HEK293 (cell line): ENCODE measurements around the gene EVI5L.
A peak's percentile ranks its signal among the peaks of the same experiment; 100 is the strongest.

Source experiments
- CTCF ChIP-seq: fragments of 450-650 bp; formaldehyde crosslinking; IDR thresholded peaks from 2 replicates; pipeline ENCODE4 v1.5.1; 2016; ENCODE audit warnings: missing biosample characterization, missing genetic modification characterization
- GFI1B ChIP-seq: fragments of 450-650 bp; formaldehyde crosslinking; IDR thresholded peaks from 2 replicates; pipeline ENCODE4 v1.5.1; 2016; ENCODE audit warnings: missing biosample characterization, missing genetic modification characterization
- GLI4 ChIP-seq: fragments of 450-650 bp; formaldehyde crosslinking; IDR thresholded peaks from 2 replicates; pipeline ENCODE4 v1.5.1; 2016; ENCODE audit warnings: missing biosample characterization, missing genetic modification characterization
- OVOL3 ChIP-seq: fragments of 450-650 bp; formaldehyde crosslinking; IDR thresholded peaks from 2 replicates; pipeline ENCODE4 v1.5.1; 2016; ENCODE audit warnings: missing biosample characterization, missing genetic modification characterization
- PRDM10 ChIP-seq: fragments of 450-650 bp; formaldehyde crosslinking; IDR thresholded peaks from 2 replicates; pipeline ENCODE4 v1.5.1; 2016; ENCODE audit warnings: missing biosample characterization, missing genetic modification characterization
- SCRT1 ChIP-seq: fragments of 450-650 bp; formaldehyde crosslinking; IDR thresholded peaks from 2 replicates; pipeline ENCODE4 v1.5.1; 2016; ENCODE audit warnings: missing biosample characterization, missing genetic modification characterization, borderline replicate concordance
- SP7 ChIP-seq: fragments of 450-650 bp; formaldehyde crosslinking; IDR thresholded peaks from 2 replicates; pipeline ENCODE4 v1.5.1; 2016; ENCODE audit warnings: missing biosample characterization, missing genetic modification characterization
- TCF7L2 ChIP-seq: IDR thresholded peaks from 2 replicates; pipeline ENCODE4 v1.6.1; 2011; ENCODE audit warnings: low read depth, mild to moderate bottlenecking, inconsistent platforms, low read length, moderate library complexity, borderline replicate concordance
- TRIM28 ChIP-seq: IDR thresholded peaks from 2 replicates; pipeline ENCODE4 v1.6.1; 2011; ENCODE audit warnings: low read length, control low read depth, borderline replicate concordance
- YY1 ChIP-seq: fragments of 450-650 bp; formaldehyde crosslinking; IDR thresholded peaks from 2 replicates; pipeline ENCODE4 v1.5.1; 2018; ENCODE audit warnings: missing biosample characterization, missing genetic modification characterization
- ZBTB20 ChIP-seq: fragments of 450-650 bp; formaldehyde crosslinking; IDR thresholded peaks from 2 replicates; pipeline ENCODE4 v1.5.1; 2016; ENCODE audit warnings: missing biosample characterization, missing genetic modification characterization
- ZFHX2 ChIP-seq: fragments of 450-650 bp; formaldehyde crosslinking; conservative IDR thresholded peaks from 2 replicates; pipeline ENCODE4 v1.5.1; 2016; ENCODE audit warnings: missing biosample characterization, missing genetic modification characterization
- ZFP41 ChIP-seq: fragments of 450-650 bp; formaldehyde crosslinking; IDR thresholded peaks from 2 replicates; pipeline ENCODE4 v1.5.1; 2016; ENCODE audit warnings: missing biosample characterization, missing genetic modification characterization, borderline replicate concordance
- ZNF10 ChIP-seq: fragments of 450-650 bp; formaldehyde crosslinking; IDR thresholded peaks from 2 replicates; pipeline ENCODE4 v1.5.1; 2017; ENCODE audit warnings: missing biosample characterization, missing genetic modification characterization
- ZNF169 ChIP-seq: fragments of 450-650 bp; formaldehyde crosslinking; IDR thresholded peaks from 2 replicates; pipeline ENCODE4 v1.5.1; 2016; ENCODE audit warnings: missing biosample characterization, missing genetic modification characterization
- ZNF18 ChIP-seq: fragments of 450-650 bp; formaldehyde crosslinking; IDR thresholded peaks from 2 replicates; pipeline ENCODE4 v1.5.1; 2016; ENCODE audit warnings: missing biosample characterization, missing genetic modification characterization
- ZNF223 ChIP-seq: fragments of 450-650 bp; formaldehyde crosslinking; IDR thresholded peaks from 2 replicates; pipeline ENCODE4 v1.5.1; 2016; ENCODE audit warnings: missing biosample characterization, missing genetic modification characterization
- ZNF362 ChIP-seq: fragments of 450-650 bp; formaldehyde crosslinking; IDR thresholded peaks from 2 replicates; pipeline ENCODE4 v1.5.1; 2016; ENCODE audit warnings: missing biosample characterization, missing genetic modification characterization
- ZNF398 ChIP-seq: fragments of 450-650 bp; formaldehyde crosslinking; IDR thresholded peaks from 2 replicates; pipeline ENCODE4 v1.5.1; 2017; ENCODE audit warnings: missing biosample characterization, missing genetic modification characterization
- ZNF600 ChIP-seq: fragments of 450-650 bp; formaldehyde crosslinking; IDR thresholded peaks from 2 replicates; pipeline ENCODE4 v1.5.1; 2016; ENCODE audit warnings: missing biosample characterization, missing genetic modification characterization
- ZNF624 ChIP-seq: fragments of 450-650 bp; formaldehyde crosslinking; IDR thresholded peaks from 2 replicates; pipeline ENCODE4 v1.5.1; 2017; ENCODE audit warnings: missing biosample characterization, missing genetic modification characterization
- ZNF654 ChIP-seq: fragments of 450-650 bp; formaldehyde crosslinking; IDR thresholded peaks from 2 replicates; pipeline ENCODE4 v1.5.1; 2016; ENCODE audit warnings: low read depth, missing biosample characterization, missing genetic modification characterization
- ZNF704 ChIP-seq: fragments of 450-650 bp; formaldehyde crosslinking; IDR thresholded peaks from 2 replicates; pipeline ENCODE4 v1.5.1; 2016; ENCODE audit warnings: missing biosample characterization, missing genetic modification characterization
- ZSCAN4 ChIP-seq: fragments of 450-650 bp; formaldehyde crosslinking; IDR thresholded peaks from 2 replicates; pipeline ENCODE4 v1.5.1; 2017; ENCODE audit warnings: missing biosample characterization, missing genetic modification characterization

The EVI5L gene

GRCh38 chr19:7799640-7800355 is 30.2 kb upstream of the EVI5L start (continued):
- TF ChIP-seq ZFP41 (tag by site-specific recombination) (no peak), ZNF624 (tag by site-specific recombination) (no peak), ZBTB20 (tag by site-specific recombination) (peak; percentile 60), ZNF600 (tag by site-specific recombination) (0 out of 2 replicates have a peak, but pooled peaks have one; percentile 18), SCRT1 (tag by site-specific recombination) (no peak), ZFHX2 (tag by site-specific recombination) (0 out of 2 replicates have a peak, but pooled peaks have one; percentile 46), ZNF362 (no peak), YY1 (tag by site-specific recombination) (0 out of 2 replicates have a peak, but pooled peaks have one; percentile 50), TCF7L2 (no peak), GFI1B (tag by site-specific recombination) (no peak), GLI4 (tag by site-specific recombination) (no peak), ZNF10 (tag by site-specific recombination) (no peak), ZNF654 (tag by site-specific recombination) (peak; percentile 80), PRDM10 (tag by site-specific recombination) (peak; percentile 82), ZNF398 (tag by site-specific recombination) (no peak), ZNF704 (tag by site-specific recombination) (no peak), ZNF18 (tag by site-specific recombination) (no peak), CTCF (tag by site-specific recombination) (0 out of 2 replicates have a peak, but pooled peaks have one; percentile 23), TRIM28 (no peak), ZSCAN4 (no peak), OVOL3 (tag by site-specific recombination) (no peak), SP7 (tag by site-specific recombination) (peak; percentile 66; the same call in 1 of the 2 replicates), ZNF169 (no peak), ZNF223 (tag by site-specific recombination) (no peak)
